Stomach (tissue), 9 donors: ENCODE results near the gene FLCN. TPM values are rescaled to one million over a fixed set of nuclear protein-coding genes. Genes with fewer than 3 reads are reported as not detected.
A peak's percentile ranks its signal among the peaks of the same experiment; 100 is the strongest.

Experiments
- DNase-seq, 2 donors: peaks; one replicate each; pipeline versions ENCODE4 v3.0.0 to v3.0.0-alpha.2; 2013 to 2019
- H3K27ac ChIP-seq, 5 donors: fragments of 200-600 bp in 4 of 5; sonication (generic) in 4 of 5; one replicate each; pipeline ENCODE4 v1.5.1; 2013 to 2019; ENCODE audit warnings: mild to moderate bottlenecking in 1 of 5, moderate library complexity in 1 of 5
- H3K27me3 ChIP-seq, 3 donors: fragments of 200-600 bp; sonication (generic); one replicate each; pipeline ENCODE4 v1.5.1; 2017 to 2019; ENCODE audit warnings: mixed run types in 1 of 3
- H3K36me3 ChIP-seq, 4 donors: fragments of 200-600 bp; sonication (generic); 1 replicate in 3 of 4; 2 replicates in 1 of 4; pipeline ENCODE4 v1.5.1; 2016 to 2019
- H3K4me1 ChIP-seq, 4 donors: fragments of 200-600 bp; sonication (generic); one replicate each; pipeline ENCODE4 v1.5.1; 2016 to 2019
- H3K4me3 ChIP-seq, 4 donors: fragments of 200-600 bp; sonication (generic) in 3 of 4; one replicate each; pipeline ENCODE4 v1.5.1; 2016 to 2019; ENCODE audit warnings: mild to moderate bottlenecking in 1 of 4
- H3K9me3 ChIP-seq, 4 donors: fragments of 200-600 bp; sonication (generic); one replicate each; pipeline ENCODE4 v1.5.1; 2016 to 2019
- CTCF ChIP-seq, 7 experiments: fragments of 450-650 bp in 4 of 7; fragments of 200-600 bp in 3 of 7; sonication (generic) in 3 of 7; IDR thresholded peaks; one replicate each; pipeline ENCODE4 v1.5.1; 2016 to 2019; ENCODE audit warnings: antibody characterized with exemption in 7 of 7, control low read depth in 2 of 7, mild to moderate bottlenecking in 1 of 7
- EP300 ChIP-seq: sonication (generic); formaldehyde crosslinking; IDR thresholded peaks from one replicate; pipeline ENCODE4 v1.6.1; 2017; ENCODE audit warnings: antibody characterized with exemption
- POLR2A ChIP-seq, 4 donors: fragments of 450-650 bp; IDR thresholded peaks; one replicate each; pipeline ENCODE4 v1.6.1; 2016; ENCODE audit warnings: antibody characterized with exemption in 4 of 4, control low read depth in 2 of 4, mild to moderate bottlenecking in 1 of 4, moderate library complexity in 1 of 4
- POLR2AphosphoS5 ChIP-seq, 3 donors: sonication (generic); formaldehyde crosslinking; IDR thresholded peaks; one replicate each; pipeline ENCODE4 v1.6.1; 2016; ENCODE audit warnings: antibody characterized with exemption in 3 of 3
- WGBS, 5 donors: extraction: QIAGEN DNeasy Blood & Tissue Kit in 3 of 5; methylation state at CpG; one replicate each; pipeline versions ENCODE4 v1.1.5 to v1.1.7; 2013 to 2018; 5-methylcytosine and 5-hydroxymethylcytosine counted together
- intact Hi-C: fragments of 100-400 bp; cut with DNase I; formaldehyde crosslinking; loops from one replicate; pipeline ENCODE4 v1.15.1; 2023; ENCODE audit warnings: low total_unique reads
- polyA plus RNA-seq, 3 donors: library from polyadenylated mRNA; stranded (reverse); fragments of 200-250 nt; gene quantifications; one replicate each; pipeline ENCODE4 v1.2.3, GENCODE V29; 2013
- total RNA-seq, 5 donors: library from RNA; depleted of rRNA; stranded (reverse); fragments of >200 nt; gene quantifications; one replicate each; pipeline versions ENCODE4 v1.1.0 to v1.2.3, GENCODE V29; 2014 to 2016
- donor health status: healthy with polysubstance abuse.
- donor health status: Bipolar disorder and iron deficiency.
- donor health status: healthy.

The FLCN gene
- total and polyA plus RNA-seq, 8 donors = 6.9 to 378 (median 41.9) TPM

- peaks cover 90 to 100% (median 100%) of the 10 kb centered on the region in 4 donors for H3K36me3 ChIP-seq
- TF ChIP-seq POLR2AphosphoS5 (IDR thresholded peaks at IDR 0.05) = no peak
- no peak for TF ChIP-seq POLR2A (IDR thresholded peaks at IDR 0.05)
- no peak for TF ChIP-seq CTCF (IDR thresholded peaks at IDR 0.05)
- no peak for TF ChIP-seq EP300
- H3K4me1 ChIP-seq = peaks cover 6 to 29% (median 16%) of the 10 kb centered on the region in 4 donors
- intact Hi-C loops = no loop called here
- no peak overlapping the region for H3K4me3 ChIP-seq
- WGBS, 5 donors = 79 to 88% (median 82%) methylated on average over 25 of the region's 25 CpGs
- peak in 1 of 2 donors; percentile 67 for DNase-seq
- no peaks in the 10 kb centered on the region for H3K9me3 ChIP-seq
- no peak overlapping the region for H3K27ac ChIP-seq
- H3K27me3 ChIP-seq = no peaks in the 10 kb centered on the region
These were observed 9.1 kb downstream of the FLCN start for GRCh38 chr17:17227608-17228520.

- no peak overlapping the region for H3K27ac ChIP-seq
- no peak overlapping the region for H3K4me3 ChIP-seq
- H3K36me3 ChIP-seq = peaks cover 92 to 100% (median 100%) of the 10 kb centered on the region in 4 donors
- no peak for DNase-seq
- WGBS, 5 donors = 94 to 98% (median 95%) methylated on average over 14 to 16 of the region's 16 CpGs
- intact Hi-C loops = no loop called here
- TF ChIP-seq POLR2AphosphoS5 (IDR thresholded peaks at IDR 0.05) (no peak), POLR2A (IDR thresholded peaks at IDR 0.05) (no peak), EP300 (no peak), CTCF (IDR thresholded peaks at IDR 0.05) (no peak)
- peaks cover 4 to 17% (median 10%) of the 10 kb centered on the region in 4 donors for H3K4me1 ChIP-seq
- no peaks in the 10 kb centered on the region for H3K27me3 ChIP-seq
- H3K9me3 ChIP-seq = no peaks in the 10 kb centered on the region
These were observed 10.3 kb downstream of the FLCN start for GRCh38 chr17:17226451-17227265.

GRCh38 chr17:17225901-17226300, 11.1 kb downstream of the FLCN start:
- peaks cover 92 to 100% (median 100%) of the 10 kb centered on the region in 4 donors for H3K36me3 ChIP-seq
- H3K27ac ChIP-seq = no peak overlapping the region
- H3K4me3 ChIP-seq = no peak overlapping the region

More at GRCh38 chr17:17225901-17226300, 11.1 kb downstream of the FLCN start:
- TF ChIP-seq POLR2A (IDR thresholded peaks at IDR 0.05) = no peak
- no peak for TF ChIP-seq CTCF (IDR thresholded peaks at IDR 0.05)
- no peak for TF ChIP-seq POLR2AphosphoS5 (IDR thresholded peaks at IDR 0.05)
- TF ChIP-seq EP300 = no peak
- intact Hi-C loops = no loop called here
- Histone ChIP-seq H3K9me3 (no peaks in the 10 kb centered on the region), H3K4me1 (peaks cover 4 to 15% (median 10%) of the 10 kb centered on the region in 4 donors), H3K27me3 (no peaks in the 10 kb centered on the region)
- 91 to 96% (median 95%) methylated on average over 10 of the region's 10 CpGs for WGBS, 5 donors
- DNase-seq = no peak
